Astrocyte of the cerebellum (primary cell): ENCODE measurements around the gene SPG7.
"Not testable (repeated sequence)": the region's sequence is repeated elsewhere in the genome, so short reads cannot be mapped to it uniquely, and the experiment has no call there.

ENCODE experiments used
- DNase-seq: peaks from one replicate; pipeline ENCODE4 v3.0.0-alpha.2; 2011; ENCODE audit warnings: low read depth
- H3K4me3 ChIP-seq: 2 replicates; pipeline ENCODE4 v1.5.1; 2011; ENCODE audit warnings: mild to moderate bottlenecking, low read depth, low read length, moderate library complexity
- CTCF ChIP-seq: IDR thresholded peaks from 2 replicates; pipeline ENCODE4 v1.5.1; 2012; ENCODE audit warnings: low read length, low read depth, moderate library complexity, mild to moderate bottlenecking; ENCODE audit errors: missing control alignments
- in situ Hi-C: cut with HindIII; loops from 2 replicates; pipeline ENCODE4 v1.10.0; 2017; ENCODE audit warnings: low sequenced_read_pairs

The SPG7 gene

GRCh38 chr16:89570342-89570923, 62.2 kb downstream of the SPG7 start:
- in situ Hi-C loops: no loop called here
- DNase-seq: no peak

GRCh38 chr16:89570983-89571598, 62.9 kb downstream of the SPG7 start:
- DNase-seq, H3K4me3 ChIP-seq, in situ Hi-C loops: not testable (repeated sequence)

More at GRCh38 chr16:89570342-89570923, 62.2 kb downstream of the SPG7 start:
- no peak for TF ChIP-seq CTCF
- no peak overlapping the region for H3K4me3 ChIP-seq

- no peak for DNase-seq
- no peak overlapping the region for H3K4me3 ChIP-seq
- TF ChIP-seq CTCF: no peak
- in situ Hi-C loops: no loop called here
These were observed 63.4 kb downstream of the SPG7 start for GRCh38 chr16:89571636-89572035.

- DNase-seq: no peak
- in situ Hi-C loops: no loop called here
- no peak for TF ChIP-seq CTCF
- no peak overlapping the region for H3K4me3 ChIP-seq
These were observed 63.9 kb downstream of the SPG7 start for GRCh38 chr16:89572073-89572484.

- H3K4me3 ChIP-seq: no peak overlapping the region
- TF ChIP-seq CTCF: no peak
- in situ Hi-C loops: no loop called here
These were observed 64.4 kb downstream of the SPG7 start for GRCh38 chr16:89572485-89573205.

GRCh38 chr16:89573826-89574680, 65.8 kb downstream of the SPG7 start:
- no peak for TF ChIP-seq CTCF
- no peak for DNase-seq
- in situ Hi-C loops: no loop called here
- H3K4me3 ChIP-seq: no peak overlapping the region

More at GRCh38 chr16:89572485-89573205, 64.4 kb downstream of the SPG7 start:
- no peak for DNase-seq
